Measurements from ENCODE around the gene GSTM4.
"Not testable (repeated sequence)": the region's sequence is repeated elsewhere in the genome, so short reads cannot be mapped to it uniquely, and the experiment has no call there.

The GSTM4 gene

DNA sequence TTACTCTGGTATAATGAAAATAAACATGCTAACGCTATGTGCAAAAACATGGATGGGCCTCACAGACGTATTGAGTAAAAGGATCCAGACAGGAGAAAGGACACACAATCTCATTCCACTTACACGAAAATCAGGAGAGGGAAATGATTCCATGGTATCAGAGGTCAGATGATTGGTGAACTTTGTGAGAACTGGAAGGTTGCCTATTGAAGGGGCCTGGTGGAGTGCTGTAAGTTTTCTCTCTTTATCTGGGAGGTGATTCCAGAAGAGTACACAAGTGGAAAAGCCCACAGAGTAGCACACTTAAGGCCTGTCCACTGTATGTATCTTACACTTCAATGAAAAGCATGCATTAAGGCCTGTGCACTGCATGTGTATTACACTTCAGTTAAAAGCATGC lies 21.6 kb downstream of the GSTM4 start:
- no peak for DNase-seq (ENCODE audit: low spot score)
- TF ChIP-seq, protein P1, sequence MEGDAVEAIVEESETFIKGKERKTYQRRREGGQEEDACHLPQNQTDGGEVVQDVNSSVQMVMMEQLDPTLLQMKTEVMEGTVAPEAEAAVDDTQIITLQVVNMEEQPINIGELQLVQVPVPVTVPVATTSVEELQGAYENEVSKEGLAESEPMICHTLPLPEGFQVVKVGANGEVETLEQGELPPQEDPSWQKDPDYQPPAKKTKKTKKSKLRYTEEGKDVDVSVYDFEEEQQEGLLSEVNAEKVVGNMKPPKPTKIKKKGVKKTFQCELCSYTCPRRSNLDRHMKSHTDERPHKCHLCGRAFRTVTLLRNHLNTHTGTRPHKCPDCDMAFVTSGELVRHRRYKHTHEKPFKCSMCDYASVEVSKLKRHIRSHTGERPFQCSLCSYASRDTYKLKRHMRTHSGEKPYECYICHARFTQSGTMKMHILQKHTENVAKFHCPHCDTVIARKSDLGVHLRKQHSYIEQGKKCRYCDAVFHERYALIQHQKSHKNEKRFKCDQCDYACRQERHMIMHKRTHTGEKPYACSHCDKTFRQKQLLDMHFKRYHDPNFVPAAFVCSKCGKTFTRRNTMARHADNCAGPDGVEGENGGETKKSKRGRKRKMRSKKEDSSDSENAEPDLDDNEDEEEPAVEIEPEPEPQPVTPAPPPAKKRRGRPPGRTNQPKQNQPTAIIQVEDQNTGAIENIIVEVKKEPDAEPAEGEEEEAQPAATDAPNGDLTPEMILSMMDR (IDR thresholded peaks at IDR 0.05; ENCODE audit: extremely low read depth, missing control alignments) = no peak

- DNase-seq (ENCODE audit: low spot score) = not testable (repeated sequence)
Observed at GRCh38 chr1:109678637-109679036, 22.7 kb downstream of the GSTM4 start.

DNA sequence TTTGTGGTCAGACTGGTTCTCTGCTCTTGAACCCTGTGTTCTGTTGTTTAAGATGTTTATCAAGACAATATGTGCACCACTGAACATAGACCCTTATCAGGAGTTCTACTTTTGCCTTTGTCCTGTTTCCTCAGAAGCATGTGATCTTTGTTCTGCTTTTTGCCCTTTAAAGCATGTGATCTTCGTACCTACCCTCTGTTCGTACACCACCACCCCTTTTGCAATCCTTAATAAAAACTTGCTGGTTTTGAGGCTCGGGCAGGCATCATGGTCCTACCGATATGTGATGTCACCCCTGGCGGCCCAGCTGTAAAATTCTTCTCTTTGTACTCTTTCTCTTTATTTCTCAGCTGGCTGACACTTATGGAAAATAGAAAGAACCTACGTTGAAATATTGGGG lies 28.9 kb downstream of the GSTM4 start:
- DNase-seq (ENCODE audit: low spot score) = not testable (repeated sequence)

- not testable (repeated sequence) for DNase-seq (ENCODE audit: low spot score)
Observed at GRCh38 chr1:109685399-109685798, 29.5 kb downstream of the GSTM4 start.

DNA sequence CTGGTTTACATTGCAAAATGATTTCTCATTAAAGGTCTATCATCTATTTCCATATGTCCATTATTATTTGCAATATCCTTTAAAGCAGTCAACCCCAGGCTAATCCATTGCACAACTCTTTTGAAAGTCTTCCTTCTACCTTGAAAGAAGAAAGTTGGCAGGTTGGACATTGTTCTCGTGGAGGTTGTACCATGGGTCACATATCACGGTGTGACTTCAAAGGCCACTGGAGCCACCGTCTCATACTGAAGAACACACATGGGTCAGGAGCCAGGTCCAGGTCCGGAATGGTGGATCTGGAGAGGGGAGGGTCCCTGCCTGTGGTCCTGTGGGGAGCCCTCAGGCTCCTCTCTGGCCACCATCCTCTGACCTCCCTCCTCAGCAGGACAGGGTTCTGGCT lies 30.0 kb downstream of the GSTM4 start:
- not testable (repeated sequence) for DNase-seq (ENCODE audit: low spot score)

- DNase-seq (ENCODE audit: low spot score) = not testable (repeated sequence)
Observed at GRCh38 chr1:109687109-109687508, 31.2 kb downstream of the GSTM4 start.

GRCh38 chr1:109687641-109688499 lies 32.0 kb downstream of the GSTM4 start, which contains the start of gene GSTM1:
Gene GSTM1 (plus strand): TSS chr1:109687817. CDS start chr1:109687874, 57 bp downstream.
- peak; percentile 34 for DNase-seq (ENCODE audit: low spot score)
- TF ChIP-seq, protein P1 (IDR thresholded peaks at IDR 0.05; ENCODE audit: extremely low read depth, missing control alignments) = peak; percentile 30

- no peak for DNase-seq (ENCODE audit: low spot score)
Observed at GRCh38 chr1:109689844-109690405, 34.0 kb downstream of the GSTM4 start.

DNA sequence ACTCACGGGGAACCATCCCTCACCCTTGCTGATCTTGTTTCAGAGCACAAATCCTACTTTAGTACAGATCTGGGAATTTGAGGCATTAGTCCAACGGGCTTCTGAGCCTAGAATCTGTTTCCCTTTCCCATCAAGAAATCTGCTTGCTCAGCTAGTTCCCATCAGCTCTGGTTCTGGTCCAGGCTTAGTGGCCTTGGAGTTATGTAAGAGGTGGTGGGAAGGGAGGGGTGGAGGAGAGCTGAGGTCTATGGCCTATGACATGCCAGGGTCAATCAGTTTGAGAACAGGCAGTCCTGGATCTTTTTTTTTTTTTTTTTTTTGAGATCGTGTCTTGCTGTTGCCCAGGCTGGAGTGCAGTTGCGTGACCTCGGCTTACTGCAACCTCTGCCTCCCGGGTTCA lies 35.9 kb downstream of the GSTM4 start:
- no peak for DNase-seq (ENCODE audit: low spot score)
- TF ChIP-seq, protein P1 (IDR thresholded peaks at IDR 0.05; ENCODE audit: extremely low read depth, missing control alignments) = no peak

More at GRCh38 chr1:109689844-109690405, 34.0 kb downstream of the GSTM4 start:
- TF ChIP-seq, protein P1 (IDR thresholded peaks at IDR 0.05; ENCODE audit: extremely low read depth, missing control alignments) = no peak

GRCh38 chr1:109694400-109694799 lies 38.5 kb downstream of the GSTM4 start:
- DNase-seq (ENCODE audit: low spot score) = not testable (repeated sequence)

DNA sequence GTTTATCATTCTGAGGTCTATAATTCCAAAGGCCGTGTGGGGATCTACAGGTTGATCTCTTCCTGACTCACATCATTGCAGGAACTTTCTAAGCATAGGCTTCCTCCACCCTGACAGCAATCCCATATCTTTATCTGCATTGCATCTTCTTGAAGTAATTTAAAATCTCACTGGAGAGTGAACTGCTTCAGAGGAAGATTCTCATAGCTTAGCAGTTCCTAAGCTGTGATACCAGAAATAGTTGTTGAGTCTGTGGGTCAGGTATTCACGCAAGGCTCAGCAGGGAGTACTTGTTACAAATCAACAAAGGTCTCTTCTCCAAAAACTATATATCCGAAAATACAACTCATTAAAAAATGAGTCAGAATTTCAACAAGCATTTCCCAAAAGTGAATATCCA lies 39.2 kb downstream of the GSTM4 start:
- DNase-seq (ENCODE audit: low spot score) = not testable (repeated sequence)

Measured in GM20000 (cell line).